Osteoblast (primary cell): ENCODE data around the gene MAPK1IP1L. TPM values are rescaled to one million over a fixed set of nuclear protein-coding genes. Genes with fewer than 3 reads are reported as not detected.
A peak's percentile ranks its signal among the peaks of the same experiment; 100 is the strongest.
"Not testable (repeated sequence)": the region's sequence is repeated elsewhere in the genome, so short reads cannot be mapped to it uniquely, and the experiment has no call there.

Experiments used
- DNase-seq: peaks from one replicate; pipeline ENCODE4 v3.0.0; 2011; ENCODE audit warnings: low spot score, mixed read lengths; ENCODE audit not compliant: insufficient read length; ENCODE audit errors: missing footprints
- H2AFZ ChIP-seq: 2 replicates; pipeline ENCODE4 v1.6.0; 2011; ENCODE audit warnings: mild to moderate bottlenecking, low read length
- H3K27ac ChIP-seq: 2 replicates; pipeline ENCODE4 v1.5.1; 2011; ENCODE audit warnings: mild to moderate bottlenecking, low read depth, low read length, moderate library complexity
- H3K27me3 ChIP-seq: 2 replicates; pipeline ENCODE4 v1.6.0; 2012; ENCODE audit warnings: mild to moderate bottlenecking, control low read depth, inconsistent platforms, low read length, moderate library complexity; ENCODE audit not compliant: insufficient read depth
- H3K36me3 ChIP-seq: 2 replicates; pipeline ENCODE4 v1.5.1; 2011; ENCODE audit warnings: mild to moderate bottlenecking, low read length, control low read depth, moderate library complexity; ENCODE audit not compliant: insufficient read depth
- H3K4me1 ChIP-seq: 2 replicates; pipeline ENCODE4 v1.5.1; 2011; ENCODE audit warnings: mild to moderate bottlenecking, low read length, control low read depth, moderate library complexity; ENCODE audit not compliant: insufficient read depth
- H3K4me2 ChIP-seq: 2 replicates; pipeline ENCODE4 v1.6.0; 2011; ENCODE audit warnings: mild to moderate bottlenecking, low read length; ENCODE audit not compliant: insufficient read depth
- H3K4me3 ChIP-seq: fragments of 200-600 bp; sonication (generic); 3 replicates; pipeline ENCODE4 v1.5.1; 2012; ENCODE audit warnings: mild to moderate bottlenecking, low read length, inconsistent platforms; ENCODE audit not compliant: insufficient read depth
- H3K79me2 ChIP-seq: 2 replicates; pipeline ENCODE4 v1.6.0; 2012; ENCODE audit warnings: mild to moderate bottlenecking, low read length, control low read depth, inconsistent platforms; ENCODE audit not compliant: insufficient read depth
- H3K9me3 ChIP-seq: 2 replicates; pipeline ENCODE4 v1.5.1; 2011; ENCODE audit warnings: low read depth, low read length, control low read depth
- H4K20me1 ChIP-seq: 2 replicates; pipeline ENCODE4 v1.6.0; 2012; ENCODE audit warnings: mild to moderate bottlenecking, low read length, control low read depth; ENCODE audit not compliant: insufficient read depth
- total RNA-seq: library from RNA; depleted of rRNA; stranded (reverse); fragments of >200 nt; gene quantifications from 2 replicates; pipeline ENCODE4 v1.2.3, GENCODE V29; 2012
- TF ChIP-seq, protein P1 (sequence below): IDR thresholded peaks from 2 replicates; pipeline ENCODE4 v1.5.1; 2011; ENCODE audit warnings: mild to moderate bottlenecking, low read depth, low read length, moderate library complexity; ENCODE audit errors: extremely low read depth

Gene MAPK1IP1L
- total RNA-seq, 1 donor, result 42.0 TPM

DNA sequence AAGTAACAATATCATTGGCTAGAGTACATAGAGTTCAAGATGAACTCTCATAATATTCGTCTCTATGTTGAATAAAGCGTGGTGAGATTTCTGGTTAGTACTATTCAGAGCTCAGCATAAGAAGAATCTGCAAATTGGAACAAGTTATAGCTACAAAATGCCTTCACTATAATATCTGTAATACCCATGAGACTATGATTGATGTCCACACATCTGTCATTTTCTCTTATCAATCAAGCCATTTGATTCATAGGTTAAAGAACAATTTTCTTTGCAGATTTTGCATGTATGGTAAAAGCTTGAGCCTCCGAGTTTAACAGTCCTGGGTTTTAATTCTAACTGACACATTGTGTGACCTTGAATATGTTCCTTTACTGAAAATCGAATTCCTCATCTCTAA is 23.0 kb upstream of the MAPK1IP1L start:
- Histone ChIP-seq H3K9me3 (no peaks in the 10 kb centered on the region), H3K36me3 (no peaks in the 10 kb centered on the region), H3K27ac (peak overlapping the region; percentile 88), H3K79me2 (peaks cover 73% of the 10 kb centered on the region), H4K20me1 (peaks cover 15% of the 10 kb centered on the region), H2AFZ (no peak overlapping the region), H3K4me3 (peak overlapping the region; percentile 92), H3K4me2 (peak overlapping the region; percentile 85), H3K4me1 (peaks cover 26% of the 10 kb centered on the region), H3K27me3 (no peaks in the 10 kb centered on the region)
- no peak for DNase-seq
- TF ChIP-seq, protein P1, sequence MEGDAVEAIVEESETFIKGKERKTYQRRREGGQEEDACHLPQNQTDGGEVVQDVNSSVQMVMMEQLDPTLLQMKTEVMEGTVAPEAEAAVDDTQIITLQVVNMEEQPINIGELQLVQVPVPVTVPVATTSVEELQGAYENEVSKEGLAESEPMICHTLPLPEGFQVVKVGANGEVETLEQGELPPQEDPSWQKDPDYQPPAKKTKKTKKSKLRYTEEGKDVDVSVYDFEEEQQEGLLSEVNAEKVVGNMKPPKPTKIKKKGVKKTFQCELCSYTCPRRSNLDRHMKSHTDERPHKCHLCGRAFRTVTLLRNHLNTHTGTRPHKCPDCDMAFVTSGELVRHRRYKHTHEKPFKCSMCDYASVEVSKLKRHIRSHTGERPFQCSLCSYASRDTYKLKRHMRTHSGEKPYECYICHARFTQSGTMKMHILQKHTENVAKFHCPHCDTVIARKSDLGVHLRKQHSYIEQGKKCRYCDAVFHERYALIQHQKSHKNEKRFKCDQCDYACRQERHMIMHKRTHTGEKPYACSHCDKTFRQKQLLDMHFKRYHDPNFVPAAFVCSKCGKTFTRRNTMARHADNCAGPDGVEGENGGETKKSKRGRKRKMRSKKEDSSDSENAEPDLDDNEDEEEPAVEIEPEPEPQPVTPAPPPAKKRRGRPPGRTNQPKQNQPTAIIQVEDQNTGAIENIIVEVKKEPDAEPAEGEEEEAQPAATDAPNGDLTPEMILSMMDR, result no peak

DNA sequence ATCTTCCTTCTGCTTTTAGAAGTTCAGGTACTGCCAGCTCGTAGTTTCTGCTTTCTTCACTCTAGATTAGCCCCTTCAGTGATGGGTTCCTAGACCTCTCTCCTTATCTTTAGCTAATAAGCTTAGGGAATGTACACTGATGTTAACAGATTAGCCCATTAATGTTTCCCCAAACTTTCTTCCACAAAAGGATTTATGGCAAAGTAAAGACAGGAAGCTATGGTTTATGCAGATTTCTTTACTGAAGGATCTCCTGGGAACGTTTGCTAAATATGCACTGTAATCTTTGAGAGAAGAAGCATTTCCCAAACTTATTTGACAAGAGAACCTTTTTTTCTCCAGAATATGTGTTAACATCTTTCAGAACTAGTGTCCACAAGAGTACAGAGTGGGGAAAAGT is 20.3 kb upstream of the MAPK1IP1L start:
- peaks cover 15% of the 10 kb centered on the region for H4K20me1 ChIP-seq
- TF ChIP-seq, protein P1, result no peak
- H3K27ac ChIP-seq, result peak overlapping the region; percentile 25
- peaks cover 19% of the 10 kb centered on the region for H3K4me1 ChIP-seq
- no peaks in the 10 kb centered on the region for H3K27me3 ChIP-seq
- H3K9me3 ChIP-seq, result no peaks in the 10 kb centered on the region
- H3K4me3 ChIP-seq, result no peak overlapping the region
- H3K36me3 ChIP-seq, result peaks cover 11% of the 10 kb centered on the region
- no peak overlapping the region for H2AFZ ChIP-seq
- DNase-seq, result peak; percentile 37
- peaks cover 76% of the 10 kb centered on the region for H3K79me2 ChIP-seq
- peak overlapping the region; percentile 19 for H3K4me2 ChIP-seq

DNA sequence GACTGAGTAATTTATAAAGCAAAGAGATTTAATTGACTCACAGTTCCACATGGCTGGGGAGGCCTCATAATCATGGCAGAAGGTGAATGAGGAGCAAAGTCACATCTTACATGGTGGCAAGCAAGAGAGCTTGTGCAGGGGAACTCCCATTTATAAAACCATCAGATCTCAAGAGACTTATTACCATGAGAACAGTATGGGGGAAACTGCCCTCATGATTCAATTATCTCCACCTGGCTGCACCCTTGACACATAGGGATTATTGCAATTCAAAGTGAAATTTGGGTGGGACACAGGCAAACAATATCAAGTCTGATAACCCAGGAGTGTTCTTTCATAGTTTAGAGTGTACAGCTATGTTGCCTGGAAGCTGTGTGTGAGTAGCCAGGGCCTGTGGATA is 13.5 kb upstream of the MAPK1IP1L start:
- H3K9me3 ChIP-seq, DNase-seq, H3K4me1 ChIP-seq, H2AFZ ChIP-seq, H3K27ac ChIP-seq, H3K4me2 ChIP-seq, H3K27me3 ChIP-seq, H3K4me3 ChIP-seq, H4K20me1 ChIP-seq: not testable (repeated sequence)
- H3K79me2 ChIP-seq, result peaks cover 60% of the 10 kb centered on the region
- peaks cover 17% of the 10 kb centered on the region for H3K36me3 ChIP-seq

DNA sequence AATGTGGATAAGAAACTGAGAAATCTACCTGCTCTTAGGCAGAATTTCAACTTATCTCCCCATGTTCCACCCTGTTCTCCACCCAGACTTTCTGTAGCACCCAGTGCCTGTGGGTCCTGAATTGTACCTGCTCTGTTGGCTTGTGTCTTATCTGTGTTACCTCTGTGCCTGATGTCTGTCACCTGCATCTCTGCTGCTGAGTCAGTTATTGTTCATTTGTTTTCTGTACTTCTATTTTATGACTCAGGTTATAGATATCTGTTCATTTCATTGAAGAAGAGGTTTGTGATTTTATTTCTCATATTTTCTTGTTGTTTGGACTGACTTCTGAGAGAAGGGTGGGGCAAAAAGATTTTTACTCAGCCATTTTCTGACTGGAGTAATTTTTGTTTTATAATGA is 12.7 kb upstream of the MAPK1IP1L start:
- DNase-seq, result peak; percentile 45
- H3K27me3 ChIP-seq, result no peaks in the 10 kb centered on the region
- H3K9me3 ChIP-seq, result no peaks in the 10 kb centered on the region
- H3K27ac ChIP-seq, result no peak overlapping the region
- TF ChIP-seq, protein P1, result no peak
- H2AFZ ChIP-seq, result no peak overlapping the region
- no peaks in the 10 kb centered on the region for H3K4me1 ChIP-seq
- H3K36me3 ChIP-seq, result peaks cover 24% of the 10 kb centered on the region
- no peak overlapping the region for H3K4me3 ChIP-seq
- peaks cover 56% of the 10 kb centered on the region for H3K79me2 ChIP-seq
- no peaks in the 10 kb centered on the region for H4K20me1 ChIP-seq
- H3K4me2 ChIP-seq, result no peak overlapping the region
